Measurements from ENCODE around the gene TTLL12.

GRCh38 chr22:43166132-43166930, 20.6 kb downstream of the TTLL12 start:
- TF ChIP-seq CTCF (IDR thresholded peaks at IDR 0.05; ENCODE audit: low read length), result no peak
- no peak for TF ChIP-seq EZH2 (optimal IDR thresholded peaks at IDR 0.05; ENCODE audit: low read depth, low read length)
- no peak for TF ChIP-seq EZH2phosphoT487 (IDR thresholded peaks at IDR 0.05; ENCODE audit: low read length)
